ENCODE data around the gene PRELID3B. TPM values are rescaled to one million over a fixed set of nuclear protein-coding genes. Genes with fewer than 3 reads are reported as not detected.

Gene PRELID3B
- polyA plus RNA-seq, 1 donor: 75.6 TPM

- Histone ChIP-seq H3K4me3 (ENCODE audit: low read length) (no peak overlapping the region), H3K36me3 (ENCODE audit: control insufficient read depth, insufficient read depth, low read length) (peaks cover 83% of the 10 kb centered on the region), H3K9me3 (ENCODE audit: control insufficient read depth, low read depth, low read length) (no peaks in the 10 kb centered on the region), H3K27me3 (ENCODE audit: control insufficient read depth, insufficient read depth, low read length) (no peaks in the 10 kb centered on the region), H3K4me1 (ENCODE audit: control insufficient read depth, insufficient read depth, low read length) (no peaks in the 10 kb centered on the region), H3K27ac (ENCODE audit: low read length) (no peak overlapping the region)
- DNase-seq: no peak
- no CpG with 5 or more reads among the region's 12 CpGs for WGBS (ENCODE audit: insufficient coverage, low lambda C conversion rate)
Measured at GRCh38 chr20:58996226-58996611, 46.4 kb downstream of the PRELID3B start.

GRCh38 chr20:58995461-58996225, 46.9 kb downstream of the PRELID3B start:
- no CpG with 5 or more reads among the region's 18 CpGs for WGBS (ENCODE audit: insufficient coverage, low lambda C conversion rate)
- DNase-seq: no peak
- no peaks in the 10 kb centered on the region for H3K4me1 ChIP-seq (ENCODE audit: control insufficient read depth, insufficient read depth, low read length)
- H3K27ac ChIP-seq (ENCODE audit: low read length): no peak overlapping the region
- no peaks in the 10 kb centered on the region for H3K9me3 ChIP-seq (ENCODE audit: control insufficient read depth, low read depth, low read length)
- no peaks in the 10 kb centered on the region for H3K27me3 ChIP-seq (ENCODE audit: control insufficient read depth, insufficient read depth, low read length)
- H3K4me3 ChIP-seq (ENCODE audit: low read length): no peak overlapping the region
- H3K36me3 ChIP-seq (ENCODE audit: control insufficient read depth, insufficient read depth, low read length): peaks cover 85% of the 10 kb centered on the region

GRCh38 chr20:58994390-58995159, 48.0 kb downstream of the PRELID3B start:
- DNase-seq: no peak
- Histone ChIP-seq H3K4me3 (ENCODE audit: low read length) (no peak overlapping the region), H3K27ac (ENCODE audit: low read length) (no peak overlapping the region), H3K4me1 (ENCODE audit: control insufficient read depth, insufficient read depth, low read length) (no peaks in the 10 kb centered on the region), H3K27me3 (ENCODE audit: control insufficient read depth, insufficient read depth, low read length) (no peaks in the 10 kb centered on the region), H3K36me3 (ENCODE audit: control insufficient read depth, insufficient read depth, low read length) (peaks cover 91% of the 10 kb centered on the region), H3K9me3 (ENCODE audit: control insufficient read depth, low read depth, low read length) (no peaks in the 10 kb centered on the region)
- 100% methylated on average over 1 of the region's 17 CpGs for WGBS (ENCODE audit: insufficient coverage, low lambda C conversion rate)

GRCh38 chr20:58993332-58994248, 49.0 kb downstream of the PRELID3B start:
- Histone ChIP-seq H3K9me3 (ENCODE audit: control insufficient read depth, low read depth, low read length) (no peaks in the 10 kb centered on the region), H3K4me3 (ENCODE audit: low read length) (no peak overlapping the region), H3K36me3 (ENCODE audit: control insufficient read depth, insufficient read depth, low read length) (peaks cover 92% of the 10 kb centered on the region), H3K27ac (ENCODE audit: low read length) (no peak overlapping the region), H3K4me1 (ENCODE audit: control insufficient read depth, insufficient read depth, low read length) (no peaks in the 10 kb centered on the region), H3K27me3 (ENCODE audit: control insufficient read depth, insufficient read depth, low read length) (no peaks in the 10 kb centered on the region)
- DNase-seq: no peak
- no CpG with 5 or more reads among the region's 23 CpGs for WGBS (ENCODE audit: insufficient coverage, low lambda C conversion rate)

- no peak for DNase-seq
Measured at GRCh38 chr20:58992911-58993310, 49.7 kb downstream of the PRELID3B start.

GRCh38 chr20:58991715-58992114, 50.9 kb downstream of the PRELID3B start:
- H3K4me3 ChIP-seq (ENCODE audit: low read length): no peak overlapping the region
- H3K36me3 ChIP-seq (ENCODE audit: control insufficient read depth, insufficient read depth, low read length): peaks cover 95% of the 10 kb centered on the region
- H3K27me3 ChIP-seq (ENCODE audit: control insufficient read depth, insufficient read depth, low read length): no peaks in the 10 kb centered on the region
- DNase-seq: no peak
- H3K27ac ChIP-seq (ENCODE audit: low read length): no peak overlapping the region
- no peaks in the 10 kb centered on the region for H3K9me3 ChIP-seq (ENCODE audit: control insufficient read depth, low read depth, low read length)
- H3K4me1 ChIP-seq (ENCODE audit: control insufficient read depth, insufficient read depth, low read length): no peaks in the 10 kb centered on the region
- 57% methylated on average over 2 of the region's 9 CpGs for WGBS (ENCODE audit: insufficient coverage, low lambda C conversion rate)

More at GRCh38 chr20:58992911-58993310, 49.7 kb downstream of the PRELID3B start:
- Histone ChIP-seq H3K9me3 (ENCODE audit: control insufficient read depth, low read depth, low read length) (no peaks in the 10 kb centered on the region), H3K4me1 (ENCODE audit: control insufficient read depth, insufficient read depth, low read length) (no peaks in the 10 kb centered on the region), H3K4me3 (ENCODE audit: low read length) (no peak overlapping the region), H3K36me3 (ENCODE audit: control insufficient read depth, insufficient read depth, low read length) (peaks cover 94% of the 10 kb centered on the region), H3K27me3 (ENCODE audit: control insufficient read depth, insufficient read depth, low read length) (no peaks in the 10 kb centered on the region), H3K27ac (ENCODE audit: low read length) (no peak overlapping the region)
- no CpG with 5 or more reads among the region's 3 CpGs for WGBS (ENCODE audit: insufficient coverage, low lambda C conversion rate)

- DNase-seq: no peak
- no peaks in the 10 kb centered on the region for H3K4me1 ChIP-seq (ENCODE audit: control insufficient read depth, insufficient read depth, low read length)
- WGBS (ENCODE audit: insufficient coverage, low lambda C conversion rate): no CpG with 5 or more reads among the region's 14 CpGs
- no peak overlapping the region for H3K27ac ChIP-seq (ENCODE audit: low read length)
- H3K27me3 ChIP-seq (ENCODE audit: control insufficient read depth, insufficient read depth, low read length): no peaks in the 10 kb centered on the region
- peaks cover 94% of the 10 kb centered on the region for H3K36me3 ChIP-seq (ENCODE audit: control insufficient read depth, insufficient read depth, low read length)
- H3K9me3 ChIP-seq (ENCODE audit: control insufficient read depth, low read depth, low read length): no peaks in the 10 kb centered on the region
- no peak overlapping the region for H3K4me3 ChIP-seq (ENCODE audit: low read length)
Measured at GRCh38 chr20:58990651-58991445, 51.7 kb downstream of the PRELID3B start.

GRCh38 chr20:58989196-58989595, 53.4 kb downstream of the PRELID3B start:
- Histone ChIP-seq H3K36me3 (ENCODE audit: control insufficient read depth, insufficient read depth, low read length) (peaks cover 81% of the 10 kb centered on the region), H3K27ac (ENCODE audit: low read length) (no peak overlapping the region), H3K4me3 (ENCODE audit: low read length) (no peak overlapping the region), H3K27me3 (ENCODE audit: control insufficient read depth, insufficient read depth, low read length) (no peaks in the 10 kb centered on the region), H3K4me1 (ENCODE audit: control insufficient read depth, insufficient read depth, low read length) (no peaks in the 10 kb centered on the region), H3K9me3 (ENCODE audit: control insufficient read depth, low read depth, low read length) (no peaks in the 10 kb centered on the region)
- WGBS (ENCODE audit: insufficient coverage, low lambda C conversion rate): no CpG with 5 or more reads among the region's 10 CpGs
- DNase-seq: no peak

- H3K36me3 ChIP-seq (ENCODE audit: control insufficient read depth, insufficient read depth, low read length): peaks cover 75% of the 10 kb centered on the region
- no CpG with 5 or more reads among the region's 6 CpGs for WGBS (ENCODE audit: insufficient coverage, low lambda C conversion rate)
- DNase-seq: no peak
- H3K9me3 ChIP-seq (ENCODE audit: control insufficient read depth, low read depth, low read length): no peaks in the 10 kb centered on the region
- no peaks in the 10 kb centered on the region for H3K27me3 ChIP-seq (ENCODE audit: control insufficient read depth, insufficient read depth, low read length)
- H3K4me1 ChIP-seq (ENCODE audit: control insufficient read depth, insufficient read depth, low read length): no peaks in the 10 kb centered on the region
- no peak overlapping the region for H3K4me3 ChIP-seq (ENCODE audit: low read length)
- H3K27ac ChIP-seq (ENCODE audit: low read length): no peak overlapping the region
Measured at GRCh38 chr20:58988565-58988882, 54.1 kb downstream of the PRELID3B start.

Measured in large intestine (tissue), 3 donors.